ENCODE data around the gene CD164.

CD164 gene

DNA sequence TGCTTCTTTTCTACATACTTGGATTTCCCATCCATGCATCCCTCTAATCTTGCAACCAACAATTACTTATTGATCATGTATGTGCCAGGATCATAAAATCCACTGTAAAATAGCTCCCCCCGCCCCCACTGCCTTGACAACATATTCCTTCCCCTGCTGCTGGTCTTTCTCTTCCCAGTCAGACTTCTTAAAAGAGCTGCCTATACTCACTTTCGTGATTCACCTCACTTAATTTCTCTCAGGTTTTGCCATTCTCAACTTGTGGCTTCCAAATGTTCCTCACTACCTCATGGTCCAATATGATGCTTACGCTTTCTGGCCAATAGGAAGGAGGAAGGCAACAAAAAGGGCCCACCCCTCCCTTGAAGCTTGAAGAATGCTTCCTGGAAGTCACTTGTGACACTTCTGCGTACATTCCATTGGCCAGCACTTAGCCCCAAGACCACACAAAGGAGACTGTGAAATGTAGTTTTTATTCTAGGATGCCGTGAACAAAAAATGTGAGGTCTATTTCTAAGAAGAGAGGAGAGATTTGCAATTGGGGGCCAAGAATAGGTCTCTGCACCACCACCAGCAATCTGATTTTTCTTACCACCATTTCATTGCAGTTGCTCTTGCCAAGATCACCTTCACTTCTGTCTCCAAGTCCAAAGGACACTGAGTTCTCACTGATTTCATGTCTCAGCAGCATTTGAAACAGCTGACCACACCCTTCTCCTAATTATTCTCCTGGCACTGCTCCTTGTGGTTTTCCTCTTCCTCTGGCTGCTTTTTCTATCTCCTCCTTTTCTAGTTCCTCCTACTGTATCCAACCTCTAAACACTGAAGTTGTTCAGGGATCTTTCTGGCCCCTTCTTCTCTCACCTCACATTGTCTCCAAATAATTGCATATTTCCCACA lies 30.8 kb downstream of the CD164 start:
- TF ChIP-seq ZFX (IDR thresholded peaks at IDR 0.05), result no peak
- TF ChIP-seq, protein P1, sequence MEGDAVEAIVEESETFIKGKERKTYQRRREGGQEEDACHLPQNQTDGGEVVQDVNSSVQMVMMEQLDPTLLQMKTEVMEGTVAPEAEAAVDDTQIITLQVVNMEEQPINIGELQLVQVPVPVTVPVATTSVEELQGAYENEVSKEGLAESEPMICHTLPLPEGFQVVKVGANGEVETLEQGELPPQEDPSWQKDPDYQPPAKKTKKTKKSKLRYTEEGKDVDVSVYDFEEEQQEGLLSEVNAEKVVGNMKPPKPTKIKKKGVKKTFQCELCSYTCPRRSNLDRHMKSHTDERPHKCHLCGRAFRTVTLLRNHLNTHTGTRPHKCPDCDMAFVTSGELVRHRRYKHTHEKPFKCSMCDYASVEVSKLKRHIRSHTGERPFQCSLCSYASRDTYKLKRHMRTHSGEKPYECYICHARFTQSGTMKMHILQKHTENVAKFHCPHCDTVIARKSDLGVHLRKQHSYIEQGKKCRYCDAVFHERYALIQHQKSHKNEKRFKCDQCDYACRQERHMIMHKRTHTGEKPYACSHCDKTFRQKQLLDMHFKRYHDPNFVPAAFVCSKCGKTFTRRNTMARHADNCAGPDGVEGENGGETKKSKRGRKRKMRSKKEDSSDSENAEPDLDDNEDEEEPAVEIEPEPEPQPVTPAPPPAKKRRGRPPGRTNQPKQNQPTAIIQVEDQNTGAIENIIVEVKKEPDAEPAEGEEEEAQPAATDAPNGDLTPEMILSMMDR (conservative IDR thresholded peaks at IDR 0.05), result no peak
- H3K27ac ChIP-seq, result peak overlapping the region; percentile 74; the same call in 1 of the 2 replicates

DNA sequence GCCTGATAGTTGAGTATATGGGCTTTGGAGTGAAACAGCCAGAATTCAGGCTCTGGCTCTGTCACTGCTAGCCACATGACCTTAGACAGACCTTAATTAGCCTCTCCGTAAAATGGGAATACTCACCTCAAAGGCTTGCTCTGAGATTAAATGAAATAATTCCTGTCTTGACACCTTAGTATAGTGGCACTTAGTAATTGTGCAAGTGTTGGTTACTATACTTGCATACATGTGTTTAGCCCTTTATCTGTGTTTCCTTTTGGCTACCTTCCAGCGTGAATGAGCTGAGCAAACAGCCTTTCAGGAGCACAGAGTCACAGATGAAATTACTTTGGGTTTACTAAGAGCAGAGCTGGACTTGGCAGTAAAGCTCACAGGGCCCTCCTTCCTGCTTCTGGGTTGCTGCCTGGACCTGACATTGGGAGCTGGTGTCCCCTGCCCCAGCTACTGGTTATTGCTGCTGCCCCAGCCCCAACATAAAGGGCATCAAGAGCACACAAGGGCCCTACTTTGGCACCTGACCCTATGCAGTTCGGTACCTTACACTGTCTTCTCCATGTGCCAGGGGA lies 32.8 kb downstream of the CD164 start:
- peak overlapping the region; percentile 74 for H3K27ac ChIP-seq
- no peak for TF ChIP-seq ZFX (IDR thresholded peaks at IDR 0.05)
- TF ChIP-seq, protein P1 (conservative IDR thresholded peaks at IDR 0.05), result no peak

DNA sequence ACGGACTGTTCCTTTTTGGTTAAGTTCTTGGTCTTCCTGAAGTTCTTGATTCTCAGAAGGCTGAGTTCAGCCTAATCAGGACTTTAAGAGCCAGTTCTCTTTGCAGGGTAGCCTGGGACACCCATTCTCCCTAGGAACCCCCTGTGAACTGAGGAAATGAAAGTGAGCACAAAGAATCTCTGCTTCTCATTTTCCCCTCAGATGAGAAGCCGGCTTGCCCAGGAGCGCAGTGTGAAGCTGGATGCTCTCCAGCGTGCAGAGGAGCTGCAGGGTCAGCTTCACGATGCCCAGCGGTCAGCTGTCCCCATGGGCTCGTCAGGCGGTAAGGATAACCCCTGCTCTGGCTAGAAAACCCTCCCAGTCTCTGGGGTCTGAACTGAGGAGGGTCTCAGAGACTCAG lies 34.0 kb downstream of the CD164 start:
- H3K27ac ChIP-seq, result no peak overlapping the region
- TF ChIP-seq, protein P1 (conservative IDR thresholded peaks at IDR 0.05), result no peak
- no peak for TF ChIP-seq ZFX (IDR thresholded peaks at IDR 0.05)

DNA sequence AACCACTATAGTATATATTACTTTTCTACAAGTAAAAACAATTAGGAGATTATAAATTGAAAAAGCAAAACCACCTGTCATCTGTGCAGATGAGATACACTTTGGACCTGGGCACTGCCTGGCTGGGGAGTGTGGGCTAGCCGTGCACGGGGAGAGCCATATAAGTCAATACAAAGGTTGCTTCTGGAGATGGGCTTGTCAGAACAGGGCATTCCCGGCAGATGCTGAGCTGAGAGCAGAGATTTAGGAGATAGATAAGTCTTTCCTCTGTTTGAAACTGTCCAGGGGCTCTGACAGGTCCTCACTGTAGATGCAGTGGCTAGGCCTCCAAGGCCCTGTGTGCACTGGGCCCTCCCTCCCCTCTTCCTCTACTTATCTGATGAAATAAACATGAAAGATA lies 34.5 kb downstream of the CD164 start:
- H3K27ac ChIP-seq, result no peak overlapping the region
- no peak for TF ChIP-seq ZFX (IDR thresholded peaks at IDR 0.05)
- TF ChIP-seq, protein P1 (conservative IDR thresholded peaks at IDR 0.05), result no peak

DNA sequence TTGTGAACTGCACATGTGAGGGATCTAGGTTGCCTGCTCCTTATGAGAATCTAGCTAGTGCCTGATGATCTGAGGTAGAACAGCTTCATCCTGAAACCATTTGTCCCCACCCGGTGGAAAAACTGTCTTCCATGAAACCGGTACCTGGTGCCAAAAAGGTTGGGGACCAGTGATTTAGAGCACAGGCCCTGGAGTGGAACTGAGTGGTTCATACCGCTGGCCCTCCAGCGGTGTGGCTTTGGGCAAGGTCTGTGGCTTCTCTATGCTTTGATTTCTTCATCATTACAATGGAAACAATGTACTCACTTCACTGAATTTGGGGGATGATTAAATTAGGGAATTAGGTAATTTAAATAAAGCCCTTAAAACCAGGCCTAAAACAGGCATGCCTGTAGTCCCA lies 36.3 kb downstream of the CD164 start:
- no peak overlapping the region for H3K27ac ChIP-seq
- no peak for TF ChIP-seq ZFX (IDR thresholded peaks at IDR 0.05)
- TF ChIP-seq, protein P1 (conservative IDR thresholded peaks at IDR 0.05), result no peak

DNA sequence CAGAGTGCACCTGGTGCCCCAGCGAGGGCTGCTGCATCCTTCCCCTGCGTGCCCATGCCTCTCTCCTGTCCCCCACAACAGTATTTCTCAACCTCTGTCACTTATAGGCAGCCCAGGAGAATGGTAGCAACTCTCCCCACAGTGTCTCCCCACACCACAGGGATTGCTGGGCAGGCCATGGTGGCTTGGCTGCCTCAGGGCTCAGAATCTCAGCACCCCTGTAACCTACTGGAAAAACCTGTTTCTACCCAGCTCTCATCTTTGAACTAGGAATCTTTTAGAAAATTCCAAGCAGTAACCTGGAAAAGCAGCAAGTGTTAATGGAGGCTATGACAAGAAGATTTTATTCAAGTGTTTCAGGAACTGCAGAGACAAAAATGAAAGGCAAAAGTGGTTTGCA lies 38.0 kb downstream of the CD164 start:
- TF ChIP-seq, protein P1 (conservative IDR thresholded peaks at IDR 0.05), result no peak
- no peak overlapping the region for H3K27ac ChIP-seq

DNA sequence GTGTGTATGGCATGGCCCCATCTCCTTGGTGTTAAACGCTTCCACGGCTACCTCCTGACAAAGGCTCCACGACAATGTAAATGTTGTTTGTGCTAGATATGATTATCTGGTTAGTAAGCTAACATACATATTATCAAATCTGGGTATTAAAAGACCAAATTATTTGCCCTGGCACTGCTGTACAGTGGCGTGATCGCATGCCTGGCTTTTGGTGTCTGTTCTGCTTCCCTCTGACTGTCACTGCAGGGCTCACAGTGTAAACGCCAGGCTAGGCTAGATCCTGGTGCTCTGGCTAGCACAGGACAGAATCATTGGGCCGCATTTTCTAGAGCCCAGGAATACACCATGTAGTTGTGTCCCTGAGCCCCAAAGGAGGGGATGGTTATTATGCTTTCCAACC lies 38.7 kb downstream of the CD164 start:
- H3K27ac ChIP-seq, result no peak overlapping the region

More for the DNA sequence above, 38.7 kb downstream of the CD164 start:
- TF ChIP-seq ZFX (IDR thresholded peaks at IDR 0.05), result no peak
- TF ChIP-seq, protein P1 (conservative IDR thresholded peaks at IDR 0.05), result no peak
